Esophagus muscularis mucosa (tissue), 4 donors: ENCODE measurements around the gene ONECUT3. TPM values are rescaled to one million over a fixed set of nuclear protein-coding genes. Genes with fewer than 3 reads are reported as not detected.

ENCODE experiments used
- DNase-seq: peaks from one replicate; pipeline ENCODE4 v3.0.0-alpha.2; 2017; ENCODE audit errors: extremely low spot score
- H3K27ac ChIP-seq, 4 donors: fragments of 200-600 bp; sonication (generic); replicated peaks in 1 of 4; 1 replicate in 3 of 4; 2 replicates in 1 of 4; pipeline ENCODE4 v1.5.1; 2016 to 2019; ENCODE audit warnings: mild to moderate bottlenecking in 1 of 4
- H3K27me3 ChIP-seq, 4 donors: fragments of 200-600 bp; sonication (generic); one replicate each; pipeline versions ENCODE4 v1.5.1 to v1.6.0; 2016 to 2019
- H3K36me3 ChIP-seq, 4 donors: fragments of 200-600 bp; sonication (generic); one replicate each; pipeline ENCODE4 v1.5.1; 2016 to 2019
- H3K4me1 ChIP-seq, 4 donors: fragments of 200-600 bp; sonication (generic); one replicate each; pipeline ENCODE4 v1.5.1; 2016 to 2019
- H3K4me3 ChIP-seq, 4 donors: fragments of 200-600 bp; sonication (generic); 1 replicate in 2 of 4; 2 replicates in 2 of 4; pipeline ENCODE4 v1.5.1; 2016 to 2019; ENCODE audit warnings: mild to moderate bottlenecking in 4 of 4, moderate library complexity in 1 of 4
- H3K9me3 ChIP-seq, 4 donors: fragments of 200-600 bp; sonication (generic); 1 replicate in 3 of 4; 2 replicates in 1 of 4; pipeline ENCODE4 v1.5.1; 2016 to 2019
- CTCF ChIP-seq, 3 experiments: fragments of 200-600 bp in 2 of 3; fragments of 450-650 bp in 1 of 3; sonication (generic) in 2 of 3; IDR thresholded peaks; one replicate each; pipeline ENCODE4 v1.5.1; 2017 to 2019; ENCODE audit warnings: antibody characterized with exemption in 3 of 3, mild to moderate bottlenecking in 2 of 3, moderate library complexity in 1 of 3
- EP300 ChIP-seq: sonication (generic); formaldehyde crosslinking; IDR thresholded peaks from one replicate; pipeline ENCODE4 v1.6.1; 2017; ENCODE audit warnings: antibody characterized with exemption
- POLR2A ChIP-seq: fragments of 450-650 bp; IDR thresholded peaks from one replicate; pipeline ENCODE4 v1.6.1; 2017; ENCODE audit warnings: antibody characterized with exemption, moderate library complexity, mild to moderate bottlenecking, low read depth
- POLR2AphosphoS5 ChIP-seq, 2 donors: sonication (generic); formaldehyde crosslinking; IDR thresholded peaks; one replicate each; pipeline ENCODE4 v1.6.1; 2017; ENCODE audit warnings: antibody characterized with exemption in 2 of 2
- WGBS: methylation state at CpG from one replicate; pipeline ENCODE4 v1.1.5; 2018; 5-methylcytosine and 5-hydroxymethylcytosine counted together
- intact Hi-C: fragments of 100-400 bp; cut with DNase I; formaldehyde crosslinking; loops from one replicate; pipeline ENCODE4 v1.15.1; 2023
- total RNA-seq, 4 donors: library from RNA; depleted of rRNA; stranded (reverse); fragments of >200 nt; gene quantifications; one replicate each; pipeline versions ENCODE4 v1.1.0 to v1.2.1, GENCODE V29; 2016

ONECUT3 gene
- total RNA-seq, 4 donors from 2014 or later = not detected

DNA sequence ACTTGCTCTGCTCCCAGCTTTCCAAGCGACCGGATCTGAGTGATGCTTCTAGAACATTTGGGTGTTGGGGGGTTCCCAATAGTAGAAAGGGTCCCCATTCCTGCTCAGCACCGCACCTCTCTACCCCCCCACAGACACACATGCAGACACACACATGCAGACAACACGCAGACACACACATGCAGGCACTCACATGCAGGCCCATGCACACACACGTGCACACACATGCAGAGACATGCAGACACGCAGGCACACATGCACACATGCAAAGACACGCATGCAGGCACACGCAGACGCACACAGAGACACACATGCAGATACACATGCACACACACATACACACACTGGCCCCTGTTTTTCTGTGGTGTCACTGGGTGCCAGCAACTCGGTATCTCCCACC lies 23.8 kb downstream of the ONECUT3 start:
- DNase-seq = no peak
- peaks cover 11 to 97% (median 53%) of the 10 kb centered on the region in 4 donors for H3K27me3 ChIP-seq
- no peaks in the 10 kb centered on the region for H3K36me3 ChIP-seq
- H3K27ac ChIP-seq = no peak overlapping the region
- H3K4me3 ChIP-seq = no peak overlapping the region
- H3K4me1 ChIP-seq = peaks cover 4 to 18% (median 6%) of the 10 kb centered on the region in 4 donors
- H3K9me3 ChIP-seq = peaks cover 0 to 18% (median 16%) of the 10 kb centered on the region in 4 donors
- no peak for TF ChIP-seq CTCF (IDR thresholded peaks at IDR 0.05)
- no peak for TF ChIP-seq POLR2AphosphoS5 (IDR thresholded peaks at IDR 0.05)
- TF ChIP-seq EP300 = no peak
- TF ChIP-seq POLR2A = no peak
- intact Hi-C loops = no loop called here
- 63% methylated on average over 10 of the region's 10 CpGs for WGBS

DNA sequence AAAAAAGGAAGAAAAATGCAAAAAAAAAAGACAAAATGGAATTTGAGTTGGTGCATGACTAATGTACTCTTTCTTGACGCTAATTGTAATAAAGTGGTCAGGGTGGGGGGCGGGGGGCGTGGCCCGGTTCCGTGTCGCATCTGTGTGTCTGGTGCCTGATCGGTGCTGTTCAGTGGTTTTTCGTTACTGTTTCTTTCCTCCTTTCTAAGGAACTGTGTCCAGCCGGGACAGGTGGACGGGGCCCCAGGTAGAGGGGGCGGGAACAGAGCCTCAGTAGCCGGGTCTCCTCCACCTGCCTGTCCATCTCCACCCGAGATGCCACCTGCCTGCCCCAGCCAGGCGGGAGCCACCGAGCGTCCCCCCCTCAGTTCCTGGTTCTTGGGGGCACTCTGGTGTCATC lies 26.3 kb downstream of the ONECUT3 start:
- 47% methylated on average over 16 of the region's 16 CpGs for WGBS
- peaks cover 0 to 27% (median 22%) of the 10 kb centered on the region in 4 donors for H3K9me3 ChIP-seq
- H3K4me3 ChIP-seq = no peak overlapping the region
- H3K36me3 ChIP-seq = no peaks in the 10 kb centered on the region
- H3K27me3 ChIP-seq = peaks cover 11 to 100% (median 54%) of the 10 kb centered on the region in 4 donors
- DNase-seq = no peak
- no peak overlapping the region for H3K27ac ChIP-seq
- intact Hi-C loops = no loop called here
- TF ChIP-seq POLR2AphosphoS5 (IDR thresholded peaks at IDR 0.05) (no peak), EP300 (no peak), POLR2A (no peak), CTCF (IDR thresholded peaks at IDR 0.05) (no peak)
- H3K4me1 ChIP-seq = peaks cover 4 to 18% (median 6%) of the 10 kb centered on the region in 4 donors

DNA sequence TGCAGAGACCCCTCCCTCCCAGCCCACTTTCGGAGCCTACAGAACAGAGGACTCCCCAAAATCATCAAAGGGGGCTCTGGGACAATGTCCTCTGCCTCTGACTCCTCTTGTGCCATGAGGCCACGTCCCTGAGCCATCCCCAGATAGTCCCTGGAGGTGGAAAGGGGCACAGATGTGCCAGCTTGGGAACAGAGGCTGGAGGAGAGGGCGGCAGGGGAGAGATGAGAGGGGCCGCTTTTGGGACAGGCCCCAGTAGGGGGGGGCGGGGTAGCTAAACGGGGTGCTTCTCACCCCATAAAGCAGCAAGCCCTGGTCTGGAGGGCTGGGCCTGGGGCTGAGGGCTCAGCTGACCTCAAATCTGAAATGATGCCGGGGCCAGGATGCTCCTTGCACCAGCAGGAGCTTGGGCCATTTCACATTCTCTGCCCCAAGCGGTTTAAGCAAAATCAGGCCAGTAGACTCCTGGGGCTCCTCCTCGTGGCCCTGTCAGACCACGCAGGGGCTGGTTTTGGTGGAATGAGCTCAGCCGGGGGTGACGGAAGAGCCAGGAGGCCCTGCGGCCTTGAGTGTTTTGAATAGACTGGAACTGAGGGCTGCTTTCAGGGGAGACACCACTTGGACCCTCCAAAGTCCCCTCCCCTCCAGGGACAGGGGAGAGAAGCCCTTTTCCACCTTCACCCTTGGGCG lies 27.1 kb downstream of the ONECUT3 start:
- Histone ChIP-seq H3K27me3 (peaks cover 7 to 100% (median 45%) of the 10 kb centered on the region in 4 donors), H3K27ac (no peak overlapping the region), H3K36me3 (no peaks in the 10 kb centered on the region), H3K9me3 (peaks cover 0 to 19% (median 14%) of the 10 kb centered on the region in 4 donors), H3K4me3 (no peak overlapping the region), H3K4me1 (peaks cover 4 to 13% (median 6%) of the 10 kb centered on the region in 4 donors)
- intact Hi-C loops = no loop called here
- 51% methylated on average over 11 of the region's 14 CpGs for WGBS
- DNase-seq = no peak
- TF ChIP-seq EP300 (no peak), CTCF (IDR thresholded peaks at IDR 0.05) (no peak), POLR2A (no peak), POLR2AphosphoS5 (IDR thresholded peaks at IDR 0.05) (no peak)

GRCh38 chr19:1782521-1782920 lies 29.2 kb downstream of the ONECUT3 start:
- intact Hi-C loops = no loop called here
- H3K27me3 ChIP-seq = peaks cover 0 to 99% (median 26%) of the 10 kb centered on the region in 4 donors
- 80% methylated on average over 6 of the region's 7 CpGs for WGBS

DNA sequence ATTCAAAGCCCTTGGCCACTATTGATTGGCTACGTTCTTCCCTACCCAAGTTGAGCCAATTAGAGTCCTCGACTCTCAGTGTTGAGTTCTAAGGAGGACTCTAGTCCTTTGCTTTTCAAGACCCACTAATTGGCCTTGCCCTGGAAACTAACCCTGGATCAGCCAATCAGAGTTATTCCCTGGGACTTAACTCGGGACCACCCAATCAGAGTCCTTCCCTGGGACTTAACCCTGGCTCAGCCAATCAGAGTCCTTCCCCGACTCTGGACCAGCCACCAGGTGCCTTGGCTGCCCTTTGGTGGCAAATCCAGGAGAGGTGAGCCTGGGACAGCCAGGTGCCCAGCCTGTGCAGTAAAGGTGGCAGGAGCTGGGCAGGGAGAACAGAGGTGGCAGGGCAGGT lies 30.0 kb downstream of the ONECUT3 start:
- 100% methylated on average over 2 of the region's 4 CpGs for WGBS
- Histone ChIP-seq H3K27ac (no peak overlapping the region), H3K4me1 (no peaks in the 10 kb centered on the region), H3K4me3 (no peak overlapping the region), H3K27me3 (peaks cover 0 to 99% (median 23%) of the 10 kb centered on the region in 4 donors), H3K9me3 (peaks cover 0 to 19% (median 14%) of the 10 kb centered on the region in 4 donors), H3K36me3 (no peaks in the 10 kb centered on the region)
- no peak for DNase-seq
- TF ChIP-seq POLR2AphosphoS5 (IDR thresholded peaks at IDR 0.05) (no peak), EP300 (no peak), CTCF (IDR thresholded peaks at IDR 0.05) (no peak), POLR2A (no peak)
- intact Hi-C loops = no loop called here

More at GRCh38 chr19:1782521-1782920, 29.2 kb downstream of the ONECUT3 start:
- DNase-seq = no peak
- Histone ChIP-seq H3K4me1 (no peaks in the 10 kb centered on the region), H3K36me3 (no peaks in the 10 kb centered on the region), H3K9me3 (peaks cover 0 to 19% (median 14%) of the 10 kb centered on the region in 4 donors), H3K27ac (no peak overlapping the region), H3K4me3 (no peak overlapping the region)
- TF ChIP-seq POLR2AphosphoS5 (IDR thresholded peaks at IDR 0.05) = no peak
